ENCODE results near the gene ZNF132.

- TF ChIP-seq CTCF (IDR thresholded peaks at IDR 0.05) (no peak), EZH2phosphoT487 (IDR thresholded peaks at IDR 0.05) (no peak)
These were observed 43.8 kb upstream of the ZNF132 start for GRCh38 chr19:58483776-58484175.

All from neural progenitor cell (in vitro differentiated cells).